SK-N-MC (cell line): ENCODE data around the gene WDR87.

Source experiments
- DNase-seq: peaks from one replicate; pipeline ENCODE4 v3.0.0-alpha.2; 2011; ENCODE audit warnings: low read depth, low spot score
- H3K27ac ChIP-seq: fragments of 200-600 bp; sonication (generic); 2 replicates; pipeline ENCODE4 v1.5.1; 2016; ENCODE audit warnings: mixed run types
- H3K36me3 ChIP-seq: fragments of 200-600 bp; sonication (generic); 2 replicates; pipeline ENCODE4 v1.6.1; 2017; ENCODE audit warnings: antibody characterized with exemption, low read length, mixed read lengths; ENCODE audit not compliant: insufficient read depth
- H3K4me3 ChIP-seq: fragments of 200-600 bp; sonication (generic); 2 replicates; pipeline ENCODE4 v1.5.1; 2016
- H3K9ac ChIP-seq: fragments of 200-600 bp; sonication (generic); 2 replicates; pipeline ENCODE4 v1.8.0; 2017; ENCODE audit warnings: mixed run types, mixed read lengths; ENCODE audit not compliant: insufficient read length
- H3K9me3 ChIP-seq: fragments of 200-600 bp; sonication (generic); 2 replicates; pipeline ENCODE4 v1.6.1; 2017; ENCODE audit warnings: low read depth, mild to moderate bottlenecking, antibody characterized with exemption, low read length, moderate library complexity, mixed read lengths
- EZH2 ChIP-seq: fragments of 200-600 bp; sonication (generic); IDR thresholded peaks from one replicate; pipeline ENCODE4 v1.6.1; 2017; ENCODE audit warnings: antibody characterized with exemption
- FOXP2 ChIP-seq: optimal IDR thresholded peaks from 2 replicates; pipeline ENCODE3; 2011; ENCODE audit warnings: mild to moderate bottlenecking, moderate library complexity; ENCODE audit not compliant: insufficient read depth; ENCODE audit errors: extremely low read length, control extremely low read depth
- POLR2AphosphoS5 ChIP-seq: IDR thresholded peaks from 2 replicates; pipeline ENCODE4 v1.6.1; 2012; ENCODE audit warnings: mild to moderate bottlenecking, low read depth, low read length, borderline replicate concordance

WDR87 gene

DNA sequence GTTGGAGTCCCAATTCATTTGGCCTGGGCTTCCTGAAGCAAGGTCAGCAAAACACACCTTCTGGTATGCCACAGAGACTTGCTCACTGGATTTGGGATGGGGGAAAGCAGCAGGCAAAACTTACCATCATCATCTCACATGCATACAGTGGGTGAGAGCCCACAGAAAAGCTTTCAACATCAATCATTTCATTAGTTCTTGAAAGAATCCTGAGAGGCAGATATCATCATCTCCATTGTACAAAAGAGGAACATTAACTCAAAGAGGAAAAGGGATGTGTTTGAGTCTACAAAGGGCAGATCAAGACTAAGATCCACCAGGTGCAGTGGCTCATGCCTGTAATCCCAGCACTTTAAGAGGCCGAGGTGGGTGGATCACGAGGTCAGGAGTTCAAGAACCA is 6.4 kb downstream of the WDR87 start:
- no peak overlapping the region for H3K4me3 ChIP-seq
- no peak overlapping the region for H3K27ac ChIP-seq
- H3K36me3 ChIP-seq, result no peaks in the 10 kb centered on the region
- H3K9ac ChIP-seq, result no peak overlapping the region
- no peaks in the 10 kb centered on the region for H3K9me3 ChIP-seq
- DNase-seq, result no peak
- TF ChIP-seq POLR2AphosphoS5, result no peak
- no peak for TF ChIP-seq EZH2
- TF ChIP-seq FOXP2, result no peak

- Histone ChIP-seq H3K9me3 (no peaks in the 10 kb centered on the region), H3K4me3 (no peak overlapping the region), H3K36me3 (no peaks in the 10 kb centered on the region), H3K27ac (no peak overlapping the region), H3K9ac (no peak overlapping the region)
- TF ChIP-seq FOXP2 (no peak), POLR2AphosphoS5 (no peak), EZH2 (no peak)
- no peak for DNase-seq
Observed at GRCh38 chr19:37899453-37899852, 6.9 kb downstream of the WDR87 start.

GRCh38 chr19:37896180-37896579 is 10.2 kb downstream of the WDR87 start:
- Histone ChIP-seq H3K27ac (no peak overlapping the region), H3K4me3 (no peak overlapping the region), H3K9me3 (no peaks in the 10 kb centered on the region), H3K36me3 (no peaks in the 10 kb centered on the region), H3K9ac (no peak overlapping the region)
- DNase-seq, result no peak
- TF ChIP-seq EZH2, result no peak
- TF ChIP-seq FOXP2, result no peak
- TF ChIP-seq POLR2AphosphoS5, result no peak

DNA sequence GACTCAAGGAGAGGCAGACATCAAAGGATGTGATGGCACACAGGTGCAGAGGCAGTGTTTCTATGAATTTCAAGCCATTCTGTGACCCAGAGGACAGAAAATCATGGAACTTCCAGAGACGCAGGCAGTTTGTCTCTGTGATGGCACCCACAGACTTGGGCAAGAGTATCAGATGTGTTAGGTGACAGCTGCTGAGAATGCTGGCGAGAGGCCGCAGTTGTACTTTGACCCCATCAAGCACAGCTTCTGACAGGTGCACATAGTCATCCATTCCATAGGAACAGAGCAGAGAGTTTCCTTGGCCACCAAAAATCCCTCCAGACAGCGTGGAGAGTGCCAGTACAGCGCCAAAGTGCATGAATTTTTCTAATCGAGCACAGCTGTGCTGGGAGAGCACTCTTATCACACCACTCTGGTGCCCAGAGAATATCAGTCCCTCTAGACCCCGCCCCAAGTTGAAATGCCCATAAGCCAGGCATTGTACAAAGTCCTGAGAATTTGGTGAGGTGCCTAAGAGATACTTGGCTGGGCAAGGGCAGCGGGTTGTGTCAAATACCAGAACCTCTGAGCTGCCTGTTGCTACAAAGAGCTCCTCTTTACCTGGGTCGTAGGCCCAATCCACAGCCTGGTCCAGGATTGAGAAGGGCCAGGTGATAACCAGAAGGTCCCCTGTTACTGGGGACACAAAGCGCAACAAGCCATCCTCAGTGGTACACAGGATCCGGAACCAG is 12.4 kb downstream of the WDR87 start:
- no peak overlapping the region for H3K9ac ChIP-seq
- H3K27ac ChIP-seq, result no peak overlapping the region
- H3K9me3 ChIP-seq, result no peaks in the 10 kb centered on the region
- no peak overlapping the region for H3K4me3 ChIP-seq
- DNase-seq, result no peak
- TF ChIP-seq FOXP2, result no peak
- no peaks in the 10 kb centered on the region for H3K36me3 ChIP-seq

- TF ChIP-seq FOXP2, result no peak
- TF ChIP-seq EZH2, result no peak
- no peak for TF ChIP-seq POLR2AphosphoS5
- Histone ChIP-seq H3K4me3 (no peak overlapping the region), H3K27ac (no peak overlapping the region), H3K9me3 (peaks cover 1% of the 10 kb centered on the region; the same call in 1 of the 2 replicates), H3K36me3 (no peaks in the 10 kb centered on the region), H3K9ac (no peak overlapping the region)
- DNase-seq, result no peak
Observed at GRCh38 chr19:37886571-37886970, 19.8 kb downstream of the WDR87 start.

GRCh38 chr19:37885392-37885791 is 21.0 kb downstream of the WDR87 start:
- Histone ChIP-seq H3K27ac (no peak overlapping the region), H3K9ac (no peak overlapping the region), H3K9me3 (peaks cover 3% of the 10 kb centered on the region; the same call in 1 of the 2 replicates), H3K36me3 (no peaks in the 10 kb centered on the region), H3K4me3 (no peak overlapping the region)
- TF ChIP-seq EZH2, result no peak
- no peak for TF ChIP-seq POLR2AphosphoS5
- no peak for TF ChIP-seq FOXP2
- no peak for DNase-seq

DNA sequence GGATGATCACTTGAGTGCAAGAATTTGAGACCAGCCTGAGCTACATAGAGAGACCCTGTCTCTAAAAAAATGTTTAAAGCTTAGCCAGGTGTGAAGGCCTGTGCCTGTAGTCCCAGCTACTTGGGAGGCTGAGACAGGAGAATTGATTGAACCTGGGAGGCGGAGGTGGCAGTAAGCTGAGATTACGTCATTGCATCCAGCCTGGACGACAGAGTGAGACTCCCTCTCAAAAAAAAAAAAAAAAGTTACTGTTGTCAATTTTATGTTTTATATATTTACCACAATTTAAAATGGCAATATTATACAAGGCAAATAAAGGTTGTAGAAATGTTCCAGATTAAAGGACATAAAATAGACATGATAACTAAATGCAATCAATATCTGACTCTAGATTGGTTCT is 29.2 kb downstream of the WDR87 start:
- Histone ChIP-seq H3K4me3 (no peak overlapping the region), H3K9ac (no peak overlapping the region), H3K36me3 (no peaks in the 10 kb centered on the region), H3K9me3 (peaks cover 3% of the 10 kb centered on the region; the same call in 1 of the 2 replicates), H3K27ac (no peak overlapping the region)
- TF ChIP-seq POLR2AphosphoS5, result no peak
- TF ChIP-seq EZH2, result no peak
- TF ChIP-seq FOXP2, result no peak
- no peak for DNase-seq

DNA sequence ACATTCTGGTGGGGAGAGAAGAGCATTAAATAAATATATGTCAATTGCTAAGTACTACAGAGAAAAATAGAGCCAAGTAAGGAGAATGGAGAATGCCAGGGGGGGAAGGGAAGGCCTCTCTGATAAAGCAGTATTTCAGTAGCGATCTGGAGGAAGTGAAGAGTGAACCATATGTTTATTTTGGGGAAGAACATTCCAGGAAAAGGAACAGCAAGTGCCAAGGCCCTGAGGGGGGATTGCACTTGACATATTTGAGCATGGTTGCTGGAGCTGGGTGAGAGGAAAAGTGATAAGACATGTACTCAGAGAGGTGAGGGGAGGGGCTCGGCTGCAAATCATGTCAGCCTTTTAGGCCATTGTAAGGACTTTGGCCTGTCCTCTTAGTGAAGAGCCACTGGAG is 30.4 kb downstream of the WDR87 start:
- no peak overlapping the region for H3K27ac ChIP-seq
- no peak for DNase-seq
- H3K36me3 ChIP-seq, result no peaks in the 10 kb centered on the region

GRCh38 chr19:37874784-37875183 is 31.6 kb downstream of the WDR87 start:
- Histone ChIP-seq H3K9me3 (no peaks in the 10 kb centered on the region), H3K4me3 (no peak overlapping the region), H3K27ac (no peak overlapping the region), H3K9ac (no peak overlapping the region), H3K36me3 (no peaks in the 10 kb centered on the region)
- no peak for DNase-seq
- TF ChIP-seq FOXP2 (no peak), POLR2AphosphoS5 (no peak), EZH2 (no peak)

More for the DNA sequence above, 30.4 kb downstream of the WDR87 start:
- Histone ChIP-seq H3K9ac (no peak overlapping the region), H3K4me3 (no peak overlapping the region), H3K9me3 (no peaks in the 10 kb centered on the region)
- TF ChIP-seq POLR2AphosphoS5 (no peak), FOXP2 (no peak), EZH2 (no peak)
